ENCODE data around the gene FIGN.

- TF ChIP-seq AFF4 (CRISPR knock-in tag; IDR thresholded peaks at IDR 0.05; ENCODE audit: borderline replicate concordance) (no peak), CBFB (CRISPR knock-in tag; IDR thresholded peaks at IDR 0.05; ENCODE audit: low read depth) (no peak), CTCF (IDR thresholded peaks at IDR 0.05) (no peak), CREM (CRISPR knock-in tag; IDR thresholded peaks at IDR 0.05) (no peak), ZNF281 (CRISPR knock-in tag; IDR thresholded peaks at IDR 0.05) (no peak), JAZF1 (CRISPR knock-in tag; IDR thresholded peaks at IDR 0.05) (no peak)
Observed at GRCh38 chr2:163657281-163657656, 78.5 kb downstream of the FIGN start.
